IPS-11a (cell line): ENCODE data around the gene CACNA1E.
A peak's percentile ranks its signal among the peaks of the same experiment; 100 is the strongest.

Source experiments
- H3K4me3 ChIP-seq: one replicate; pipeline ENCODE4 v1.5.1; 2013; ENCODE audit warnings: low read depth, low read length, control low read depth

Gene CACNA1E

DNA sequence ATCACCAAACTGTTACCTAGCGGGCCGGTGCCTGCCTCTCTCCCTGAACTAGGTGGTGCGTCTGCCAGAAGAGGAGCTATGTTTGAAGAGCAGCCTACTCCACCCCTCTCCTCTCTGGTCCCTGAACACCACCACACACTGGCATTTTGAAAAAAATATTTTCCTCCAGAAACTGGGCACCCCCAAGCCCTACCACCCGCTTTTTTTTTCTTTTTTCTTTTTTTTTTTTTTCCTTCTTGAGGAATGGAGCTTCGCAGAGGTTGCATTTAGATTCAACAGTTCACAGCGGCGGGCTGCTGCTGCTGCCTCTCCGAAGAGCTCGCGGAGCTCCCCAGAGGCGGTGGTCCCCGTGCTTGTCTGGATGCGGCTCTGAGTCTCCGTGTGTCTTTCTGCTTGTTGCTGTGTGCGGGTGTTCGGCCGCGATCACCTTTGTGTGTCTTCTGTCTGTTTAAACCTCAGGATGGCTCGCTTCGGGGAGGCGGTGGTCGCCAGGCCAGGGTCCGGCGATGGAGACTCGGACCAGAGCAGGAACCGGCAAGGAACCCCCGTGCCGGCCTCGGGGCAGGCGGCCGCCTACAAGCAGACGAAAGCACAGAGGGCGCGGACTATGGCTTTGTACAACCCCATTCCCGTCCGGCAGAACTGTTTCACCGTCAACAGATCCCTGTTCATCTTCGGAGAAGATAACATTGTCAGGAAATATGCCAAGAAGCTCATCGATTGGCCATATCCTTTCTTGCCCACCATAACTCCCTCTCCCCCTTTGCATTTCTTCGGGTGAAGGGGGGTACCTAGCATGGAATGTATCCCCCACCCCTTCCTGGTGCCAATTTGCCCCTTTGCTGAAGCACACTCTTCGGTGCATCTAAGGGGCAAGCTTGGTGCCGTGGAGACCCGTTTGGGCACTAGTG is at the start of gene CACNA1E:
Gene CACNA1E, plus strand, starts transcription at position 233 of the 911 bp plus-strand sequence. Its CDS starts 228 bp downstream, at position 461.
- H3K4me3 ChIP-seq, result peak within 1 kb of the TSS; percentile 25

DNA sequence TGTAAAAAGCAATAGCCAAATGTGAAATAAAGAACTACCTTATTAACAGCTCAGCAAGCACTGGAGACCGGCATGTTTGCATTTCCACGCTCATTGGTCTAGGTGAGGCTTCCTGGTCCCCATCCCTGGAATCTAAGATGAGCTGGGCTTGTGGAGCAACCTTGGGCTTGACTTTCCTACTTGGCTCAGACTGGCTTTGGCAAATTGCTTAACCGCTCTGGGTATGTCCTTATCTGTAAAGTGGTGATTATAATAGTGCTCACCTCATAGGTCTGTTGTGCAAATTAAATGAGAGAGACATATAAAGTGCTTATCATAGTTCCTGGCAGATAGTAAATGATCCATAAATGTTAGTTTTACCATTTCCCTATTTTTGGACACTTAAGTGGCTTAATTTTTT is 49.4 kb upstream of the CACNA1E start:
- no peak overlapping the region for H3K4me3 ChIP-seq

DNA sequence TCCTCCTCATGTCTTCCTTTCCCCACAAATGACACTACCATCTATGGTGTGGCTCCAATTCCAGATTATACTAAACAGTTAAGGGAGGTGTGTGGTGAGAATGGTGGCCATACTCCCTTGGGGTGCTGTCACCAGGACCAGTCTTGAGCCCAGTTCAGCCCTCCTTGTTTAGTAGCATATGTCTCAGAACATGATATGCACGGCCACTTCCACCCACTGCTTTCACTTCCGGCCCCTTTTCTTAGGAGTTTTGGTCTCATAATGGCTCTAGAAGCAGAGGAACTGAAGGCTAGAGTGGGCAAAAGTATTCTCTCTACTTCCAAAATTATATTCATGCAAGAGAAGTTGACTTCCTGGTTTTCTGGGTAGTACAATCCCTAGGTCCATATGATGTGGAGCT is 45.3 kb upstream of the CACNA1E start:
- H3K4me3 ChIP-seq, result no peak overlapping the region

DNA sequence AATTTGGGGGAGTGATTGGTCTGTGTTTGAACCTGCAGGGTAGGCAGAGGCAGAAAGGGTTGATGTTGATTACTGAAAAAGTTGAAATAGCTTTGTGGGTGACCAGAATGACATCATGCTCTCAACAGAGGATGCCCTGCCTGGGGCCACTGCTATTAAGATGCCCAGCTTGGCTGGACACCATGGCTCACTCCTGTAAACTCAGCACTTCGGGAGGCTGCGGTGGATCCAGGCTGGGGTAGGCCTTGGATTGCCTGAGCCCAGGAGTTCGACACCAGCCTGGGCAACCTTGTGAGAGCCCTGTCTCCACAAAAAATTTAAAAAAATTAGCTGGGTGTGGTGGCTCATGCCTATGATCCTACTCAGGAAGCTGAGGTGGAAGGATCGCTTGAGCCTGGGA is 42.8 kb upstream of the CACNA1E start:
- no peak overlapping the region for H3K4me3 ChIP-seq

DNA sequence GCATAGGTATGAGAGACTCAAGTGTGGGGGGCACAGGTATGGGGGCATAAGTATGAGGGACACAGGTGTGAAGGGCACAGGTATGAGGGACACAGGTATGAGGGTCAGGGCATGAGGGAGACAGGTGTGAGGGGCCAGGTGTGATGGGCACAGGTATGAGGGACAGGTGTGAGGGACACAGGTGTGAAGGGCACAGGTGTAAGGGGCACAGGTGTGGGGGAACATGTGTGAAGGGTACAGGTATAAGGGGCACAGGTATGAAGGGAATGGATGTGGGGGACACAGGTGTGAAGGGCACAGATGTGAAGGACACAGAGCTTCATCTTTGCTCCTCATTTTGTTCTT is 41.2 kb upstream of the CACNA1E start:
- no peak overlapping the region for H3K4me3 ChIP-seq

DNA sequence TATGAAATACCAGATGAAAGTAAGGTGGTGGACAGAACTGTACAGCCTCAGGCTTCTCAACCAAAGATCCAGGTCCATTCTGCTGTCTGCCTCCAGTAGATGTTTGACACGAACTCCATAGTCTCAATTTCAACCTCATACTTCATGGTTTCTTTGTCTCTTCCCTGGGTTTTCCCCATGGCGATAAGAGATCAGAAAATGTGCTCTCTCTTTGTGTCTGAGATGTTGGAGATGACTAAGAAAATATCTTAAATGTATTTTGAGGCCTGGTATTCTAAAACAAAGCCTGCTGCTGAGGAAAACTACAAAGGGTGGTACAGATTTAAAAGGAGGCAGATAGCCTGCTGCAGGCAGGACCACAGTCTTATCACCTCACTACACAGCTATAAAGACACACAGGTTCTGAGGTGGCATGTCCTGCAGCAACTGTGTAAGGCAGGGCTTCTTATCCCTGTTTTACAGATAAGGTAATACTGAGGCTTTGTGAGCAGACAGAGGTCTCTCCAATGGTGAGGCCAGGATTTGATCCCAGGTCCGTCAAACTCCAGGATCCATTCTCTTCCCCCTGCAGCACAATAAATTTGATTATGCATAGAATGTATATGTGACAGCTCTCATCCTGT is 40.0 kb upstream of the CACNA1E start:
- H3K4me3 ChIP-seq, result no peak overlapping the region

DNA sequence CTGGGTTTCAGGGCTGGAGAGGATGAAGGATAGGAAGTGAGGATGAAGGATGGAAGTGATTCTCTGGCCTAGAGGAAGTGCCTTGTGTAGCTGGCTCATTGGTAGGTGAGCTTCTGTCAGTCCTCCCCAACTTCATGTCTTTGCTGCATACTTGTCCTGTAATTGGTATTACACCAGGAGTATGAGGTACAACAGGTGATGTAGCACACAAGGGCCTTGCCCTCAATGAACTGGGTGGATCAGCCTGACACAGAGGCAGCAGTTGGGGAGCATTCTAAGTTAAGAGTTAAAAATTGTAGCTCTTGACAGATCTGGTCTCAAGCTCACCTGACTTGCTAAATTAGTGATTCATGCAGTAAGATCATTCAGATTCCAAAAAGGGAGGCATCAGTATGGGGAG is 37.9 kb upstream of the CACNA1E start:
- H3K4me3 ChIP-seq, result no peak overlapping the region

DNA sequence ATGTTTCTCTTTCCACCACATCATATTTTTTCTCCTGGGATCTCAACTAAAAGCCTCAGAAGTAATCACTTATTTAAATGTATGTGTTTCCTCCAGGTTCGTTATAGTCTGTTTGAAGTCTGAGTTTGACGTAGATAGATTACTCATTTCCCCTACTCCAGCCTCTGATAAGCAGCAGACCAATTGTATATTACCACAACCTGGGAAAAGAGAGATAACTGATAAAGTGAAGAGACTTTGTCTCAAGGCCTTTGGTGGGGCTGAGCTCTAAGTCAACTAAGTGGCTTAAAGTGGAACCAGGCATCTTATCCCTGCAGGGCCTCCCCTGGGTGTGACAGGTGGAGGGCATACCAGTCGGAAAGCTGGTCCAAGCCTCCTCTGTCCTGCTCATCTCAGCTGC is 34.9 kb upstream of the CACNA1E start:
- no peak overlapping the region for H3K4me3 ChIP-seq

DNA sequence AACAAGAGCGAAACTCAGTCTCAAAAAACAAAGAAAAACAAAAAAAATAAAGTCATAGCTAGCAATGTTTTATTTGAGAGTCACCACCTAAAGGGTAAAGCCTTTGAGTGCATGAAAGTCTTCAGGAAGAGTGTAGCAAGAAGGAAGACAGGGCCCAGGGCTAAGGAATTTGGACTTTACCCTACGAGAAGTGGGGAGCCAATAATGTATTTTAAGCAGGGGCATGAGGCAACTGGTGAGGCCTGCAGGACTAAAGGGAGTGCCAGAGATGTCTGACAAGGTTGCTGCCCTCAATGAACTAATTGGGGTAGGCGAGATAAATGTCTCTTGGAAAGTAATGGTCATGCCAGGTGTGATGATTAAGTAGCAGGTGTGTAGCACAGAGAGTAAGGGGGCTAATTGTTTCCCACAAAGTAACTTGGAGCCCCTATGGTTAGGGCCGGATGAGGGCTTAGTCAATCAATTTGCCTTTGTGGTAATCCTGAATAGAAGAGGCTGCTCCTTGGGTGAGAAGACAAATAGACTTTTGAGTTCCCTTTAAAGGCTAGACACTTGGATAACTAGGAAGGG is 31.6 kb upstream of the CACNA1E start:
- no peak overlapping the region for H3K4me3 ChIP-seq

DNA sequence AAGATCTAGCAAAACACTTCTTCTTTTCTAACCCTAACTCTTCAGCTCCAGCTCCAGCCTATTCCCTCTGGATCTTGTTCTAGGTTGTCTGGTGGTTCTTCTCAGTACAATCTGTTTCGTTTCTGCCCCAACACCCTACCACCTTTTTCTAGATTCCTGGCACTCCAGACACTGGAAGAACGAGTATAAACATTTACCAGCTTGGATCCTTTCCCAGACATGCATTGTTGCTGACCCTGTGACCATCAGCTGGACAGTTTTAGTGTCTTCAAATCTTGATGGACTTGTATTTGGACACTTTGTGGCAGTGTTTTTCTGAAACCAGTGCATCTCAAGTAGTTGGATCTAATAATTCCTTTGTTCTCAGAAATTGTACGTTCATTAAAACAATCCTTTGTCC is 30.6 kb upstream of the CACNA1E start:
- no peak overlapping the region for H3K4me3 ChIP-seq

DNA sequence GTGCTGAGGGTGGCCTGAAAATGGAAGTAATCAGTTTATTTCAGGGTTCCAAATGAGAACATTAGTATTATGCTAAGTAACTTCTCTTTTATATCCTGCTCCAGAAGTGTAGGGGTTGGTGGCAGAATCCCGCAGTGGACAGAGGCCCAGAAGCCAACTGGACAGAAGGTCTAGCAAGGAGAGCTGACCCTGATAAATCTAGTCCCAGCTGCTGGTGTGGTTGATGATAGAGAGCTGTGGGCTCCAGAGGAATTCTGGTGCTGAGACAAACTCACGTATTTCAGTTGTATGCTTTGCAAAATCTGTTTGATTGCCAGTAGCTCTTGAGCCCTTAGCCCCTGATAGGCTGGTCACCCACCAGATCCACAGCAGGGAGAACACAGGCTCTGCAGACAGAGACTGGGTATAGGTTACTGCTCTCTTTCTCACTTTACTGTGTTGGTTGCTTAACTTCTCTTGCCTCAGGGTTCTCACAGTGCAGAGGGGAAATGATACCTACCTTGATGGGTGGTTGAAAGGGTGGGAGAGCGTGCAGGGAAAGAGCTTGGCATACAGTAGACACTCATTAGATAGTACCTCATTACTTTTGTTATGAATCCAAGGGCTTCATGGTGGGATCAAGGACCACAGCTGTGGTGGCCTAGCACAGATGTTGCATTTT is 29.6 kb upstream of the CACNA1E start:
- H3K4me3 ChIP-seq, result no peak overlapping the region

DNA sequence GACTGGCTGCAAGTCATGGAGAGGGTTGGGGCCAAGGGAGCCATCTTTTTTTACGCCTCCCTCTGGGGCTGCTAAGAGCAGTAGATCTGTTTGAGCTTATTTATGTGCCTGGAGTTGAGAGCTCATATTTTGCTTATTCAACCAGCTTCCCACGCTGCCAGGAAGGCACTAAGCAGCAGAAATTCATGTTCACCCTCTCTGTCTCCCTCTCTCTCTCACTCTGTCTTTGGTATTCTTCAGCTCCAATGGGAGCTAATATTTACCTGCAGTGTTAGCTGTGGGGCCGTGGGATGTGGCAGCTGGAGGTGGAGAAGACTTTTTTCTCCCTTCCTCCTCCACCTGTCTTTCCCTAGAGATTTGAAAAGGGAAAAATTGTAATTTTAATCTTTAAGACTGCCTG is 26.8 kb upstream of the CACNA1E start:
- no peak overlapping the region for H3K4me3 ChIP-seq

DNA sequence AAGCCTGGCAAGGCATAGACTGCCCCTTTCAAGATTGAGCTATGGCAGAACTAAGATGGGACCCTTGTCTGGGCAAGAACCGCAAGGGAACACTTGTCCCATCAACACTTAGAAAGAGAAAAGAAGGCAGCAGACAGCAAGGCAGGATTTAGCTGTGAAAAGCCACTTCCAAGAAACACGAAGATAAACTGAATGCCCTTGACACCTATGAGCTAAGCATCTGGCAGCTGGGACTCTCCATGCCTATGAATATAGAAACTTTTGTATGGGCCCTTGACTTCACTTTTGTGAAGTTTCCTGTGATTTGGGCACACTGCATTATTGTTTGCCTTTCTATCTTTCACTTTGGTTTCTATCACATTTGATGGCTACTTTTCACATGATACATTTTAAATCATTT is 24.9 kb upstream of the CACNA1E start:
- no peak overlapping the region for H3K4me3 ChIP-seq

DNA sequence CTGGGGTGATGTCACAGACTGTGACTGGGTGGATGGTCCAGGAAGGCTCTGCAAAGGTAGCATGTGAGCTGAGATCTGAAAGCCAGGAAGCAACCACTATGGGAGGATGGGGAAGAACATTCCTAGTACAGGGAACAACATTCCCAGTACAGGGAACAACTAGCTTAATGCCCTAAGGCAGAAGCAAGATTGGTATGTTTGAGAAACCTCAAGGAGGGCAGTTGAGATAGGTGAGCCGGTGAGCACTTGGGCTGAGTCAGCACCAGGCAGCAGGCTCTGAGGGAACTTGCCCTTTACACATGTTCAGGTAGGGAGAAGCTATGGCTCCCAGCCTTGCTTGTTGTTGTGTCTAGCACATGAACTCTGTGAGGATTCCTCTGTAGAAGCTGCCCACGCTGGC is 24.2 kb upstream of the CACNA1E start:
- no peak overlapping the region for H3K4me3 ChIP-seq

DNA sequence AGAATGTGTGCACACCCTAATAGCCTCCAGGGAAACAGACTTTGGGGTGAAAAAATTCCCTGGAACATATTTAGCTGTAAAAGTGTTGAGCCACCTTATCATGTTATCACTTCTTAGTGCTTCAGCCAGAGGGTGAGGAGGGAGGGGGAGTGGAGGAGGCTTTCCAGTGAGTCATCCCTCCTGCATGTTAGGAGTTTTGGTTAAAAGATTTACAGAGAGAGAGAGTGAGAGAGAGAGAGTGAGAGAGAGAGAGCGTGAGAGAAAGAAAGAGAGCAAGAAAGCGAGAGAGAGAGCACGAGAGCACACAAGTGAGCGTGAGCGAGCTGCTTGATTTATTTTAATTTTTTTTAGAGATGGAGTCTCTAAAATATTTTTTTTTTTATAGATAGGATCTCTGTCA is 13.5 kb upstream of the CACNA1E start:
- H3K4me3 ChIP-seq, result no peak overlapping the region

DNA sequence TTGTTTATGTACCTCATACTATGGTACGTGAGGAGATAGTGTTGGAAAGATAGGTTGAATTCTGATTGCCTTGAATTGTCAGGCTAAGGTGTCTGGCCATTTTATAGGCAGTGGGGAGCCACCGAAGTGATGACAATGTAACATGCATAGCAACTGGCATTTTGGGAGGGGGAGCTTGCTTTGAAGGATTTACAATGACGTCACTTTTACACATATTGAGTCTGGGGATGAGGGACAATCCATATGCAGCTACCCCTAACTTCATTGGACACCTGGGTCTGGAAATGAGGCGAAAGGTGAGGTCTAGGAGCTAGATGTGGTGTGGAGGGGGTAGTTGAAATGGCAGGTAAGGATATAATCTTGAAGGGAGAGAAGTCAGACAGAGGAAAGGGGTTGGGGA is 7.7 kb upstream of the CACNA1E start:
- H3K4me3 ChIP-seq, result no peak overlapping the region

DNA sequence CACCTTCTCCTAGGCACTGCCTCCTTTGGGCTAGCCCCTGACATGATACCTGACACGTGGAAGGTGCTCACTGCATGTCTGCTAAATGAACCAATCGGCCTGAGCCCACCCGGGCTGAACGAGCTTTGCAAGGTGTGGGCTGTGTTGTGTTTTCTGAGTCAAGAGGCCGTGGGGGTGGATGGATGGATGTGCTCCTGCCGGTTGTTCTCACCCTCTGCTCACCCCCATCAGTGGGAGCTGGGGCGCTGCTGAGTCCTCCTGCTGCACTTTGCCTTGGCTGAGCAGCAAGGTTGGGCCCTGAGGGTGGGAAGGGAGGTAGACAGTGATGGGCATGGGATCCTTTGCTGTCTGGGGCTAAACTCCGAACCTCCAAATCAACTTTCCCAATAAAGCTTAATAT is 6.7 kb upstream of the CACNA1E start:
- H3K4me3 ChIP-seq, result no peak overlapping the region

DNA sequence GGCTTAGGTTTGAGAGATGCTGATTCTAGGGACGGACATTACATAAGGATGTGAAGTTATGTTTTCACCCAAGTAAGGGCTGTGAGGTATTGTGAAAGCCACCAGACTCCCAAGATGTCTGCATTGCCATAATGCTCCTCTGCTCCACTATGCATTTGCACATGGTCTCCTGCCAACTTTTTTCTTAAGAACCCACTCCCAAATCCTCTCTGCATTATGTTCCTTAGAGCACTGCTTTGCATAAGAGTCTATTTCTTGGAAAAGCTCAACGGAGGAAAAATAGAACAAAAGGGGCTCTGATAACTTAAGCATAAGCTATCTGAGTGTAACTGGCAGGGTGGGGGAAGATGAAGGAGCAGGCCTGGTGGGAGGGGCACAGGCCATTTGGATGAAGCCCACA is 5.0 kb upstream of the CACNA1E start:
- no peak overlapping the region for H3K4me3 ChIP-seq

DNA sequence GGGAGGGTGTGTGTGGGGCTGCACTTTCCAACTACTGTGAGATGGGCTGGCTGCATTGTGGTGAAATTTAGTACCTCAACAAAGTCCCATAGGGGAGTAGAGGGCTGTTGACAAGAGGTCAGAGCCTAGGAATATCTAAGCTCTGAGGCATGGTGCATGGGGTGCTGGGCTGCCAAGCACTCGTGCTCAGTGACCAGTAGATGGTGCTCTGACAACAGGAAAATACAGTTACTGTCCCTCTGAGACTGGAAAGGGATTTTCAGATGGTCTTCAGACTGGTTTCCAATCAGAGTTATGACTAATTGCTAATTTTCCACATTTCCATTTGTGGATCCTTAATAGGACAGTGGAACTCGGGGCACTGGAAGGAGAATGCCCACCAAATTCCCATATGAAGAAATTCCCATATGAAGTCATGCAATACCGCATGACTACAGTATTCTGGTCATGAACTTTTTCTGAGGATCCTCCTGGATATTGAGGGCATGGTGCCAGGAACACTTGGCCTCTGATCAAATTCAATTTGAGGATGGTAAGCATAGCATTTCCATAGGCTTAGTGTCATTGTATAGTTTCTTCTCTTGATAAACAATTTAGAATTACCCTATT is 4.1 kb upstream of the CACNA1E start:
- no peak overlapping the region for H3K4me3 ChIP-seq

DNA sequence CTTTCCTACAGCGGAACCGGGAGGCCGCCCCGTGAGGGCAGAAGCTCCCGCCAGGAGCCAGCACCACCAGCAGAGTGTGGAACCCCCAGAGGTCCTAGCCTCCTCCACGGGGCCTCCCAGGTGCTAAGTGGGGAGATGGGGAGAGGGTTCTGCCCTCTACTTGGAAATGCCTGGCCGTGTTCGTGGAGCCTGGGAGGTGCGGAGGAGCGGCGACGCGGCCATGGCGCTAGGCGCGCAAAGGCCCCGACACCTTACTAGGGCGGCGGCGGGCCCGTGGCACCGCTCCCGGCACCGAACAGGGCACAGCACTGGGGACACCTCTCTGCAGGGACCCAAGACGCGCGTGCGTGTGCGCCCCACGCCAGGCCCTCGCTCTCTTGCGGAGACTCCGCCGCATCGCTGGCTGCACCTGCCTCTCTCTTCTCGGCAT is 1.3 kb upstream of the CACNA1E start:
- peak overlapping the region; percentile 25 for H3K4me3 ChIP-seq
